K562 (cell line): ENCODE measurements around the gene SKOR1. TPM values are rescaled to one million over a fixed set of nuclear protein-coding genes. Genes with fewer than 3 reads are reported as not detected.

Source experiments
- BRCA1 ChIP-seq, 2 experiments: fragments of 450-650 bp in 1 of 2; sonication (generic) in 1 of 2; formaldehyde crosslinking in 1 of 2; IDR thresholded peaks; 2 replicates each; pipeline versions ENCODE4 v1.5.0 to v1.6.1; 2017 to 2020; ENCODE audit warnings: mild to moderate bottlenecking in 1 of 2, missing genetic modification reagents in 1 of 2
- ETS2 ChIP-seq: IDR thresholded peaks from 2 replicates; pipeline ENCODE4 v1.6.1; 2016; ENCODE audit warnings: borderline replicate concordance, missing genetic modification characterization, mild to moderate bottlenecking, moderate library complexity, missing compliant biosample characterization; ENCODE audit not compliant: poor library complexity, severe bottlenecking
- FOXJ2 ChIP-seq: fragments of 200-800 bp; sonication (Bioruptor generic); IDR thresholded peaks from 2 replicates; pipeline ENCODE4 v1.6.1; 2016; ENCODE audit warnings: missing genetic modification characterization, missing compliant biosample characterization
- GABPA ChIP-seq: fragments of 200-800 bp; sonication (Bioruptor generic); conservative IDR thresholded peaks from 2 replicates; pipeline ENCODE4 v1.6.1; 2016; ENCODE audit warnings: low read depth, missing genetic modification characterization, missing compliant biosample characterization
- JUNB ChIP-seq: fragments of 450-650 bp; formaldehyde crosslinking; conservative IDR thresholded peaks from 2 replicates; pipeline ENCODE4 v1.4.0; 2020; ENCODE audit warnings: mild to moderate bottlenecking
- LCOR ChIP-seq: sonication (generic); formaldehyde crosslinking; IDR thresholded peaks from 2 replicates; pipeline ENCODE4 v1.8.0; 2022; ENCODE audit warnings: mild to moderate bottlenecking, missing genetic modification reagents
- MYBL2 ChIP-seq, 2 experiments: fragments of 450-650 bp in 1 of 2; sonication (generic) in 1 of 2; formaldehyde crosslinking in 1 of 2; IDR thresholded peaks; 2 replicates each; pipeline versions ENCODE4 v1.6.1 to v1.8.1; 2017 to 2022; ENCODE audit warnings: borderline replicate concordance in 1 of 2, inconsistent platforms in 1 of 2, low read depth in 1 of 2, mild to moderate bottlenecking in 1 of 2, missing genetic modification reagents in 1 of 2, moderate library complexity in 1 of 2
- NFIX ChIP-seq: fragments of 250-450 bp; sonication (Bioruptor Pico); IDR thresholded peaks from 2 replicates; pipeline ENCODE4 v1.4.0; 2020; ENCODE audit warnings: low read depth, mild to moderate bottlenecking, moderate library complexity
- PHB2 ChIP-seq: fragments of 450-650 bp; IDR thresholded peaks from 2 replicates; pipeline ENCODE4 v1.6.1; 2017; ENCODE audit warnings: low read depth
- PYGO2 ChIP-seq: fragments of 450-650 bp; IDR thresholded peaks from 2 replicates; pipeline ENCODE4 v1.6.1; 2016; ENCODE audit warnings: mild to moderate bottlenecking, missing genetic modification characterization, moderate library complexity, missing compliant biosample characterization
- RCOR1 ChIP-seq, 2 experiments: IDR thresholded peaks; 2 replicates each; pipeline ENCODE4 v1.6.1; 2012; ENCODE audit warnings: low read depth in 2 of 2, low read length in 2 of 2, borderline replicate concordance in 1 of 2, improper control_type of control experiment in 1 of 2
- SUPT5H ChIP-seq: fragments of 450-650 bp; IDR thresholded peaks from 2 replicates; pipeline ENCODE4 v1.6.1; 2016
- ZNF253 ChIP-seq: fragments of 250-450 bp; sonication (Bioruptor Pico); conservative IDR thresholded peaks from 2 replicates; pipeline ENCODE4 v1.6.1; 2021; ENCODE audit warnings: mild to moderate bottlenecking
- ZNF644 ChIP-seq: fragments of 200-800 bp; sonication (Bioruptor generic); IDR thresholded peaks from 2 replicates; pipeline ENCODE4 v1.6.1; 2016; ENCODE audit warnings: low read depth, missing genetic modification characterization, missing compliant biosample characterization
- ZNF766 ChIP-seq: fragments of 200-800 bp; sonication (Bioruptor generic); conservative IDR thresholded peaks from 2 replicates; pipeline ENCODE4 v1.6.1; 2016; ENCODE audit warnings: missing genetic modification characterization, missing compliant biosample characterization
- ZSCAN32 ChIP-seq: fragments of 450-650 bp; formaldehyde crosslinking; IDR thresholded peaks from 2 replicates; pipeline ENCODE4 v1.4.0; 2020; ENCODE audit warnings: mild to moderate bottlenecking, moderate library complexity
- polyA plus RNA-seq, 8 experiments: library from polyadenylated mRNA; depleted of rRNA in 4 of 8; stranded (reverse) in 5 of 8; unstranded in 3 of 8; fragments of >200 nt; fragmentation: Nextera tagmentation in 2 of 8; fragmentation: Illumina TruSeq in 1 of 8; extraction: Ambion mirVana in 2 of 8; extraction: Trizol in 1 of 8; gene quantifications; 2 replicates each; pipeline versions ENCODE4 v1.2.1 to v1.2.3, GENCODE V29; 2011 to 2014; ENCODE audit warnings: inconsistent platforms in 1 of 8, missing spikeins in 1 of 8
- total RNA-seq, 7 experiments: library from RNA; depleted of rRNA in 6 of 7; stranded (reverse); fragments of >200 nt in 6 of 7; fragmentation: Illumina TruSeq in 2 of 7; extraction: Trizol in 2 of 7; gene quantifications; 2 replicates each; pipeline versions ENCODE4 v1.2.1 to v1.2.3, GENCODE V29; 2011 to 2021; ENCODE audit warnings: low replicate concordance in 1 of 7
- TF ChIP-seq, protein P1 (sequence below): fragments of 250-450 bp; sonication (Bioruptor Pico); IDR thresholded peaks from 2 replicates; pipeline ENCODE4 v1.9.0; 2021; ENCODE audit warnings: mild to moderate bottlenecking, inconsistent platforms
- TF ChIP-seq, protein P2 (sequence below): fragments of 250-450 bp; sonication (Bioruptor Pico); IDR thresholded peaks from 2 replicates; pipeline ENCODE4 v1.8.0; 2021; ENCODE audit warnings: moderate library complexity, mild to moderate bottlenecking, inconsistent platforms
- TF ChIP-seq, protein P3 (sequence below), 2 experiments: fragments of 150-350 bp in 1 of 2; IDR thresholded peaks; 2 replicates each; pipeline ENCODE4 v1.6.1; 2012 to 2016; ENCODE audit warnings: low read depth in 2 of 2, low read length in 2 of 2, mild to moderate bottlenecking in 1 of 2, moderate library complexity in 1 of 2

The SKOR1 gene
- total and polyA plus RNA-seq, 9 of the 15 experiments (the other 6 are each of a cell fraction or from before 2014, with no cell fraction given): 0.04 to 0.41 (median 0.09) TPM; not detected in 3

DNA sequence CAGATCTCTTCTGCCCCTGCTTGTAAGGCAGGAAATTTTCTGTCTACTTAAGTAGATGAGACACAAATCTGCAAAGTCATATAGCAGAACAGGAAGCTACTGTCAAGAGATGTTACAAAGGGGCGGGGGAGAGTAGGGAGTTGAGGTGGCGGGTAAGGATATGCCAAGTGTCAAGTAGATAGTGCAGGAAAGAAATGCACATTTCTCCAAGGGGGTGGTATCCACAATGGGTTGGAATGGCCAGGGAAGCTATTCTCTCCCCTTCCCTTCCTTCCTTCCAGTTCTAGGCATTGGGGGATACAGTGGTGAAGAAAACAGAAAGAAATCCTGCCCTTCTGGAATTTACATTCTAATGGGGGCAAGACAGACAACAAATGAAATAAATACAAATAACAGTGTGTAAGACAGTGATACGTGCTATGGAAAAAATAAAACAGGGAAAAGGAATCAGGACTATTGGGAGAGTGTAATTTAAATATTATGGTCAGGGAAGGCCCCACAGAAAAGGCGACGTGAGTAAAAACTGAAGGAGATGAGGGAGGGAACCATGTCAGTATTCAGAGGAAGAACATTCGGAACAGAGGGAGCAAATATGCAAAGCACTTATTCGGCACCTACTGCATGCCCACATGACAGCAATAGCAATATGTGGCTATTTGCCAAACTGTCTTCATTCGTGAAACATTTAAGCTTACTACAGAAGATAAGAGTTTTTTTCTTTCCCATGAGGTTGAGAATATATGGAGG lies 57.4 kb downstream of the SKOR1 start (continued):
- TF ChIP-seq MYBL2 (IDR thresholded peaks at IDR 0.05; ENCODE audit: low read depth) (peak; percentile 18; the same call in 1 of the 2 replicates), MYBL2 (CRISPR knock-in tag; IDR thresholded peaks at IDR 0.05; ENCODE audit: borderline replicate concordance) (no peak), LCOR (CRISPR knock-in tag) (no peak), ZSCAN32 (no peak), ZNF644 (tag) (no peak; the same call in 1 of the 2 replicates), GABPA (tag) (peak; percentile 62; the same call in 1 of the 2 replicates), BRCA1 (IDR thresholded peaks at IDR 0.05) (no peak), BRCA1 (CRISPR knock-in tag; IDR thresholded peaks at IDR 0.05) (no peak), ETS2 (tag) (no peak), ZNF253 (CRISPR knock-in tag) (no peak), PHB2 (no peak), SUPT5H (no peak), ZNF766 (CRISPR knock-in tag) (0 out of 2 replicates have a peak, but pooled peaks have one; percentile 21), JUNB (CRISPR knock-in tag) (no peak), RCOR1 (IDR thresholded peaks at IDR 0.05; ENCODE audit: borderline replicate concordance in 1 of 2, low read depth in 2 of 2, low read length in 2 of 2) (peak; percentile 11 to 92; a peak in 3 of 4 replicates), NFIX (CRISPR knock-in tag) (no peak), PYGO2 (no peak), FOXJ2 (tag) (no peak; the same call in 1 of the 2 replicates)
- TF ChIP-seq, protein P1, sequence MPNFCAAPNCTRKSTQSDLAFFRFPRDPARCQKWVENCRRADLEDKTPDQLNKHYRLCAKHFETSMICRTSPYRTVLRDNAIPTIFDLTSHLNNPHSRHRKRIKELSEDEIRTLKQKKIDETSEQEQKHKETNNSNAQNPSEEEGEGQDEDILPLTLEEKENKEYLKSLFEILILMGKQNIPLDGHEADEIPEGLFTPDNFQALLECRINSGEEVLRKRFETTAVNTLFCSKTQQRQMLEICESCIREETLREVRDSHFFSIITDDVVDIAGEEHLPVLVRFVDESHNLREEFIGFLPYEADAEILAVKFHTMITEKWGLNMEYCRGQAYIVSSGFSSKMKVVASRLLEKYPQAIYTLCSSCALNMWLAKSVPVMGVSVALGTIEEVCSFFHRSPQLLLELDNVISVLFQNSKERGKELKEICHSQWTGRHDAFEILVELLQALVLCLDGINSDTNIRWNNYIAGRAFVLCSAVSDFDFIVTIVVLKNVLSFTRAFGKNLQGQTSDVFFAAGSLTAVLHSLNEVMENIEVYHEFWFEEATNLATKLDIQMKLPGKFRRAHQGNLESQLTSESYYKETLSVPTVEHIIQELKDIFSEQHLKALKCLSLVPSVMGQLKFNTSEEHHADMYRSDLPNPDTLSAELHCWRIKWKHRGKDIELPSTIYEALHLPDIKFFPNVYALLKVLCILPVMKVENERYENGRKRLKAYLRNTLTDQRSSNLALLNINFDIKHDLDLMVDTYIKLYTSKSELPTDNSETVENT (CRISPR knock-in tag): no peak
- TF ChIP-seq, protein P2, sequence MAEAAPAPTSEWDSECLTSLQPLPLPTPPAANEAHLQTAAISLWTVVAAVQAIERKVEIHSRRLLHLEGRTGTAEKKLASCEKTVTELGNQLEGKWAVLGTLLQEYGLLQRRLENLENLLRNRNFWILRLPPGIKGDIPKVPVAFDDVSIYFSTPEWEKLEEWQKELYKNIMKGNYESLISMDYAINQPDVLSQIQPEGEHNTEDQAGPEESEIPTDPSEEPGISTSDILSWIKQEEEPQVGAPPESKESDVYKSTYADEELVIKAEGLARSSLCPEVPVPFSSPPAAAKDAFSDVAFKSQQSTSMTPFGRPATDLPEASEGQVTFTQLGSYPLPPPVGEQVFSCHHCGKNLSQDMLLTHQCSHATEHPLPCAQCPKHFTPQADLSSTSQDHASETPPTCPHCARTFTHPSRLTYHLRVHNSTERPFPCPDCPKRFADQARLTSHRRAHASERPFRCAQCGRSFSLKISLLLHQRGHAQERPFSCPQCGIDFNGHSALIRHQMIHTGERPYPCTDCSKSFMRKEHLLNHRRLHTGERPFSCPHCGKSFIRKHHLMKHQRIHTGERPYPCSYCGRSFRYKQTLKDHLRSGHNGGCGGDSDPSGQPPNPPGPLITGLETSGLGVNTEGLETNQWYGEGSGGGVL: no peak
- TF ChIP-seq, protein P3, sequence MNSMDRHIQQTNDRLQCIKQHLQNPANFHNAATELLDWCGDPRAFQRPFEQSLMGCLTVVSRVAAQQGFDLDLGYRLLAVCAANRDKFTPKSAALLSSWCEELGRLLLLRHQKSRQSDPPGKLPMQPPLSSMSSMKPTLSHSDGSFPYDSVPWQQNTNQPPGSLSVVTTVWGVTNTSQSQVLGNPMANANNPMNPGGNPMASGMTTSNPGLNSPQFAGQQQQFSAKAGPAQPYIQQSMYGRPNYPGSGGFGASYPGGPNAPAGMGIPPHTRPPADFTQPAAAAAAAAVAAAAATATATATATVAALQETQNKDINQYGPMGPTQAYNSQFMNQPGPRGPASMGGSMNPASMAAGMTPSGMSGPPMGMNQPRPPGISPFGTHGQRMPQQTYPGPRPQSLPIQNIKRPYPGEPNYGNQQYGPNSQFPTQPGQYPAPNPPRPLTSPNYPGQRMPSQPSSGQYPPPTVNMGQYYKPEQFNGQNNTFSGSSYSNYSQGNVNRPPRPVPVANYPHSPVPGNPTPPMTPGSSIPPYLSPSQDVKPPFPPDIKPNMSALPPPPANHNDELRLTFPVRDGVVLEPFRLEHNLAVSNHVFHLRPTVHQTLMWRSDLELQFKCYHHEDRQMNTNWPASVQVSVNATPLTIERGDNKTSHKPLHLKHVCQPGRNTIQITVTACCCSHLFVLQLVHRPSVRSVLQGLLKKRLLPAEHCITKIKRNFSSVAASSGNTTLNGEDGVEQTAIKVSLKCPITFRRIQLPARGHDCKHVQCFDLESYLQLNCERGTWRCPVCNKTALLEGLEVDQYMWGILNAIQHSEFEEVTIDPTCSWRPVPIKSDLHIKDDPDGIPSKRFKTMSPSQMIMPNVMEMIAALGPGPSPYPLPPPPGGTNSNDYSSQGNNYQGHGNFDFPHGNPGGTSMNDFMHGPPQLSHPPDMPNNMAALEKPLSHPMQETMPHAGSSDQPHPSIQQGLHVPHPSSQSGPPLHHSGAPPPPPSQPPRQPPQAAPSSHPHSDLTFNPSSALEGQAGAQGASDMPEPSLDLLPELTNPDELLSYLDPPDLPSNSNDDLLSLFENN (IDR thresholded peaks at IDR 0.05; ENCODE audit: low read depth in 2 of 2, low read length in 2 of 2): peak in 1 of 2 experiments; percentile 59; a peak in 1 of 4 replicates
